Ishikawa (cell line): ENCODE results near the gene HHAT.

ENCODE experiments used
- CREB1 ChIP-seq: IDR thresholded peaks from 2 replicates; pipeline ENCODE4 v1.6.1; 2012; ENCODE audit warnings: low read depth
- RAD21 ChIP-seq: IDR thresholded peaks from 2 replicates; pipeline ENCODE4 v1.6.1; 2012; ENCODE audit warnings: low read depth
- REST ChIP-seq: IDR thresholded peaks from 2 replicates; pipeline ENCODE4 v1.6.1; 2012; ENCODE audit warnings: low read depth, mild to moderate bottlenecking
- ZBTB7A ChIP-seq: IDR thresholded peaks from 2 replicates; pipeline ENCODE4 v1.6.1; 2012; ENCODE audit warnings: low read depth

- no peak for TF ChIP-seq CREB1
- no peak for TF ChIP-seq REST
- no peak for TF ChIP-seq ZBTB7A
- TF ChIP-seq RAD21 = no peak
These were observed 296.0 kb downstream of the HHAT start for GRCh38 chr1:210624722-210625121.
